GM19043 (cell line): ENCODE data around the gene DNASE2B.

Experiments used
- ATAC-seq: cut with Tn5 transposase; IDR thresholded peaks from one replicate; pipeline ENCODE4 v1.9.1; 2021; ENCODE audit warnings: low read depth; ENCODE audit not compliant: unreplicated experiment

DNASE2B gene, protein sequence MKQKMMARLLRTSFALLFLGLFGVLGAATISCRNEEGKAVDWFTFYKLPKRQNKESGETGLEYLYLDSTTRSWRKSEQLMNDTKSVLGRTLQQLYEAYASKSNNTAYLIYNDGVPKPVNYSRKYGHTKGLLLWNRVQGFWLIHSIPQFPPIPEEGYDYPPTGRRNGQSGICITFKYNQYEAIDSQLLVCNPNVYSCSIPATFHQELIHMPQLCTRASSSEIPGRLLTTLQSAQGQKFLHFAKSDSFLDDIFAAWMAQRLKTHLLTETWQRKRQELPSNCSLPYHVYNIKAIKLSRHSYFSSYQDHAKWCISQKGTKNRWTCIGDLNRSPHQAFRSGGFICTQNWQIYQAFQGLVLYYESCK

DNA sequence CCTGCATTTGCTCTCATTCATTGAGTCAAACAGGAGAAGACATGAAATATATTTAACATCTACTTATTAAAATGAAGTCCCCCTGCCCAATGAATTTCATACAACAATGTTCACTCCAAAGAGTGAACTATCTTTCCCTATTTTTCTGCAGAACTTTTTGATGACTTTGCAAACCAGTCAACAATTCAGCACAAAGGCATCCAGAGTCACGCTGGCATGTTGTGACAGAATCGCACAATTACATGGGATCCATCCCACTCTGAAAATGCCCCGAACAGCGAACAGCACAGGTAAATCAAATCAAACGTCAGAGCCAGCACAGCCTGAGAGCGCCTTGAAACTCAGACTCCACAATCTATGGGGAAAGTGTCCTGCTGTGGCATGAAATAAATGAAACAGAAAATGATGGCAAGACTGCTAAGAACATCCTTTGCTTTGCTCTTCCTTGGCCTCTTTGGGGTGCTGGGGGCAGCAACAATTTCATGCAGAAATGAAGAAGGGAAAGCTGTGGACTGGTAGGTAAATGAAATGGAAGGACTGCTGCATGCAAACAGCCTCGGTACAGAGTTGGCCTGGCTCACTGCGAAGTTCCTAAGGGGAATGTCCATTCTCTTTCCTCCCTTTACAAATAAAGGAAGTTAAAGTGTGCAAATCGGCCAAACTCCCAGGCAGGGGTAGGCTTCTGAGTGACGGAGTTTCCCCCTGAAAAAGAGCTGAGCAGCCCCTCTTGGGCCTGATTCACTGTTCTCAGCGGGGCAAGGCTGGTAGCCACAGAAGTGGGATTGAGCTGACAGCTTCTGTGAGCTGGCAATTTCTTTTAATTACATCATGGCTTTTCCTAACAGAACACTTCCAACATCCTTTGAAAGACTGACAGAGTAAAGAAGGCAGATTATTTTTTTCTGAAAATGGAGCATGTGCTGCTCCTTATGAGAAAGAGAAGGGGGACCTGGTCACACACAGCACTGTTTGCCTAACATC lies at the start of gene DNASE2B:
TSS of gene DNASE2B (plus strand) at position 310 of the 981 bp plus-strand sequence. CDS start at position 391, 81 bp downstream.
- no peak for ATAC-seq

DNA sequence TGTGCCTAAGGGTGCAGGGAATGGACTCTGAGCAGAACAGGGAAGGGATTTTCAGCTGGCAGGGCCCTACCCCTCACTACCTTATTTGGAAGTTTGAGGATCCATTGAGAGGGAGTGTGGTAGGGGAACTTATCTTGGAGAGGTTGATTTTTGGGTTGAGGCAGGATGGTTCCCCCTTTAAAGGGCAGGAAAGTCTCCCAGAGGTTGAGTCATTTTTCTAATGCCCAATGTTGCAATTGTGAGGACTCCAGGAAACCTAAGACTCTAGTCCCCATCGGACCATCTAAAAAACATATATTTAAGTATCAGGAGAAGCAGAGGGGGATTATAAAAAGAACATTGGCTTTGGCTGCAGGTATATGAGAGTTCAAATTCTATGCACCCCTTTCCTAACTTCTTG lies 49.5 kb upstream of the DNASE2B start:
- no peak for ATAC-seq

DNA sequence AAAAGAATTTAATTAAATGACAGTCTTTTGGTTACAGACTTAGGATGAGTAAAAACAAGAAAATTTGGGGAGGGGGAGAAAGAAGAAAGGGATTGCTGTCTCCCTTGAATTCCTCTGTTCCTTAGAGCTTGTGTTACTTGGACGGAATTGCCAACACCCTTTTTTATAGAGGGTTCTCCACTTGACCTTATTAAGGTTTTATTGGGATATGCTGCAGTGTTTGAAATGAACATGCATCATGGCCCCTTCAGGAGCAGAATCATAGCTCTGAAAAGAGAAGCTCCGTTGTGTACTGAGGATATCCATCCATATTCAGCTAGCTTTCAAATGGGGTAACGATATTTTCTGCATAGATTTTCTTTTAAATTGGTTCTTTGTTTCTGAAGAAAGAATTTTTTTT lies 48.2 kb upstream of the DNASE2B start:
- no peak for ATAC-seq

DNA sequence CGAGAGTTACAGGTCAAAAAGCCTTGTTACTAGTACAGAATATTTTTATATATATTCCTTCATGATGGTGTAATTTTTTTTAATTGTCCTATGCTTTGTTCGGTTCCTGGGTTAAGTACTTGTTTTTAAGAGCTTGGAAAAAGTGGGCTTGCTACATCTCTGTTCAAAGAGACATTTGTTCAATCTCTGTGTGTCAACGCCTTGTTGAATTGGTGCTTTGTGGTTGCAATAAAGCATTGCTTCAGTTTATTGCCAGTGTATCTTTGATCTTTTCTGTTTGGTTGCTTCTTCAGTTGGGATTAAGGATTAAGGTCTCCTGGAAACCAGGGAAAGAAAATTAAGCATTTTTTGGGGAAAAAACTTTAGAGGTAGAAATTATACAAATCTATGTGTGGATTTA lies 47.7 kb upstream of the DNASE2B start:
- ATAC-seq = no peak

DNA sequence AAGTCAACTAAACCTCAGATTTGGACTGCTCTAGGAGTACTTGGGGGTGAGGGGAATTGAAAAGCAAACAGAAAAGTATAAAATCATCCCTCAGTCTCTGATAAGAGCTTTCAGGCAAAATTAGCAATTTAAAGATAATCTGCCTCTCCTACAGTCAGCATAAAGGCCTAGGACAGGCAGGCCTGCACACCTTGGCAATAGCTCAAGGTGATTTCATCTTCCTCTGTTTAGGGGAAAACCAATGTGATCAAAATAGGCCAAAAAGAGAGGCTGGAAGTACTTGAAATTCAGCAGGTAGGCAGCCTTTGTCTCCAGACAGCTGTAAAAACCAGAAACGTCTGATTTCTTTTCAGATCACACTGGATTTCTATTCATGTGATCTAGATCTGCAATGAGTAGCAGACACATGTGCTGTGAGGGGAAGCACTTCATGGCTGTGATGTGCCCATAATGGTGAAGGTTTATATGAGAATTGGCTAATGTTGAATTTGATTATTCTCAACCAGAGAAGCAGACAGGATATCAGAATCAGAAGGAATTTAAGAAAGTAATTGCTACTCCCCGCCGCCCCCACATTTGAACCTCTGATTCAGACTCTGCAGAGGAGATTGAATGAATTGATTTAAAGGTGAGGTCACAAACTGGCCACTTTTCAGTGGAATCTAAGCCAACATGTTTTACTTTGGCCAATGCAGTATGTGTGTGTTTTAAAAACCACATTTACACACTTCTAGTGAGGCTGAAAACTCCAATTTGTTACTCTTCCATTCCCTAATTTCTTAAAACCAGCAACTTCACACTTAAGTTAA lies 45.8 kb upstream of the DNASE2B start:
- no peak for ATAC-seq

DNA sequence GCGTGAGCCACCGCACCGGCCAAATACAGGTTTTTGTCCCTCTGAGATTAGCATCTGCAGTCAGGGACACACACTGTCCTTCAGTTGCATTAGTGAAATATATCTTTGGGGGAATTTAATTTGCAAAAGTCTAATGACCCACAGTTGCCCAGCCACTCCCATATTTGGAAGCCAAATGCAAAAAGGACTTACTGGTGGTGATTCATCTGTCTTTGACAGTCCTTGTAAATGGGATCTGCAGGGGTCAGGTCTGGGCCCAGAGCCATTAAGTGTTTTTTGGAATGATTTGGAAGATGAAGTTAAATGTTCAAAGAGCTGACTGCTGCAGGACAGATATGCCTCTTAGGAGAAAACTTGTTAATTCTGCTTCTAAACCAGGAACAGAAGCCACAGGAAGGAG lies 44.6 kb upstream of the DNASE2B start:
- ATAC-seq = no peak

DNA sequence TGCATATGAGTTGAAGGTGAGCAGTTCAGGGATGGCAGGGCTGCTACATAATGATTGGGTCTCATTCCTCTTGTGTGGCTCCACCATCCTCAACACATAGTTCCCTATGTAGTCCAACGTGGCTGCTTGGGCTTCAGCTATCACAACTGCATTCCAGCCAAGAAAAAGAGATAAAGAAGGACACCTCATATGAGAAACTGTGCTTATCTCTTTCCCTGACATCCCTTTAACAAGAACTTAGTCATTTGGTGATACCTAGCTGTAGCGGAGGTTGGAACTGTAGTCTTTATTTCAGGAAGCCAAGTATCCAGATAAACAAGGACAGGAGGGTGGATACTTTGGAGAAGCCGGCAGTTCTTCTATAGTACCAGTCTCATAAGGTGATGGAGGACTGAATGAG lies 42.7 kb upstream of the DNASE2B start:
- ATAC-seq = no peak

DNA sequence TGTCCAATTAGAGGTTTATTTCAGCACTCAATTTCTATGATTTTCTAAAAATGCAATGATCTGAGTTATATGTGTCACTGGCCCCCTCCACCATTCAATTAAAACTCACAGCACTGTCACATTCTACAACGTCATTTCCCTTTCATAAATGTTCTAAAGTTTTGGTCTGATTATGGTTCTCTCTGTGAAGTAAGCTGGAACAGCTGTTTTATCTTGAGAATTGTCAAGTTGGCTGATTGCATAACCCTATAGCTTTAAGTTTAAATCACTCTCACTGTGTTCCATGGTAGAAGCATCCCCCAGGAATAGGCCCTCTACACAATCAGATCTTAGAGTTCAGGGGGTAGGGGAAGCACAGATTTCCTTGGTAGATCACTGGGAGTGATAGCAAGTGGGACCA lies 41.4 kb upstream of the DNASE2B start:
- ATAC-seq = no peak

DNA sequence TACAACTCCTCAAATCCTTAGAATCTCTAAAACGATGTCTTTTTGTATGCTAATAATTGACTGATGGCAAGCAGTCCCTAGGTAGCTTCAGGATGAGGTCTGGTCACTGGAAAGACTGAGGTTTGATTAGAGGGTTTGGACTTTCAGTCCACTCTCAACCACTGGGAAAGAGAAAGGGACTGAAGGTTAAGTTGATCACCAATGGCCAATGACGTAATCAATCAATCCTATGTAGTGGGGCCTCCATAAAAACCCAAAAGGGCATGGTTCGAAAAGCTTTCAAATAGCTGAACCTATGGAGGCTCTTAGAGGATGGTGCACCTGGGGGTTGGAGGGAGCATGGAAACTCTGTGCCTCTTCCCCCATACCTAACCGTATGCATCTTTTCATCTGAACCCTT lies 39.6 kb upstream of the DNASE2B start:
- ATAC-seq = no peak

DNA sequence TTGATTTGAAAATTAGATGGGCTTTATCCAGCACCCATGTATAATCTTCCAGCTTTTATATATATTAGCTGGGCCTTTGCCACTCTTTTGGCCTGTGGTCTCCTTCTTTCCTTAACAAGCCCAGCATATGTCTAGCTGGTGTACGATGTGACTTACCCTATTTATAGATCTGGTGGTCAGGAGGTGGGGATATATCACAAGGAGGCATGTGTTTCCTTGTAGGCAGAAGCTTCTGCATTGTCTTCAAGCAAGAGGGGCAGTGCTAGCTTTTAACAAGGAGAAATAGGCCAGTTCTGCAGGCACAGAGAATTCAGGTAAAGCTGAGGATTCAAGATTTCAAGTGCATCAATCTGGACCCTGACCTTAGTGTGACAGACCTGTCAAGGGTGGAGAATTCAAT lies 38.0 kb upstream of the DNASE2B start:
- ATAC-seq = no peak

DNA sequence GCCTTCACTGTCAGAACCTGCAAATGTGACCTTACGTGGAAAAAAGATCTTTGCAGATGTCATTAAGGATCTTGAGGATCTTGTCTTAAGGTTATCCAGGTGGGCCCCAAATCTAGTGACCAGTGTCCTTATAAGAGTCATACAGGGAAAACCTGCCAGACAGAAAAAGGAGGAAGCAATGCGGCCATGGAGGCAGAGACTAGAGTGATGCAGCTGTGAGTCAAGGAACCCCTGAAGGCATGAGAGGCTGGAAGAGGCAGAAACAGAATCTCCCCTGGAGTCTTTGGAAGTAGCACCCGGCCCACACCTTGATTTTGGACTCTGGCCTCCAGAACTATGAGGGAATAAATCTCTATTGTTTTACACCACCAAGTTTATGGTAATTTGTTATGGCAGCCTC lies 36.5 kb upstream of the DNASE2B start:
- no peak for ATAC-seq

DNA sequence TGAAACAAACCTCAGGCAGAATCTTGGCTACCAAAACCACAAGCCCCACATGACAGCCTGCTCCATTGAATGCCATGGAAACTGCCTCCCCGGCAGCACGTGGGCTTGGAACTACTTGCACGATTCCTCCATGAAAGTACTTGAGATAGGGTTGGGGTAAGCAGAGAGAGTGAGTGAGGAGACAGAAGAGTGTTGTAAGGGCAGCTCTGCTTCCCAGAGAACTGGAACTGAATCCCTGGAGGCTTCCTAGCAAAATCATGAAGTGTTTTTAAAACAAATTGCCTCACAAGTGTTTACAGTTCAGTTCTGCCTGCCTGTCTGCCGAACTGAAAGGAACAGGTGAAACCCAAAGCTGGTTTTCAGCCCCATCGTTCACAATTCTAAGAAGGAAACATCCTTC lies 35.3 kb upstream of the DNASE2B start:
- ATAC-seq = no peak

DNA sequence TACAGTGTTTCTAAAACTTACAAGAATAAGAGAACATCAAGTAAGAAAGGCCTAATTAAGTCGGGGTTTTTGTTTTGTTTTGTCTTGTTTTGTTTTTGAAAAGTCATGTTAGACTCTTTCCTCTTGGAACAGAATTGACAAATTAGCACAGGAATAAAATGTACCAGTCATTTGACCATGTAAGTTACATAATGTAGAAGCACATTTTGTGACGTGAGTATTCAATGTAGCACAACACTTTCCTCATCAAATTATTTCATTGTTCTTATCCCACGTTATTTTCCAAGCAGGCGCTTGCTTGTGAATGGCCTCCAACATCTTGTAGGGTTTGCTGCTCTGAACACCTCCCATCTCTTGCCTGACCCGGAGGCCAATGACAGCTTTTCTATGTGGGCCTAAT lies 34.7 kb upstream of the DNASE2B start:
- ATAC-seq = no peak

DNA sequence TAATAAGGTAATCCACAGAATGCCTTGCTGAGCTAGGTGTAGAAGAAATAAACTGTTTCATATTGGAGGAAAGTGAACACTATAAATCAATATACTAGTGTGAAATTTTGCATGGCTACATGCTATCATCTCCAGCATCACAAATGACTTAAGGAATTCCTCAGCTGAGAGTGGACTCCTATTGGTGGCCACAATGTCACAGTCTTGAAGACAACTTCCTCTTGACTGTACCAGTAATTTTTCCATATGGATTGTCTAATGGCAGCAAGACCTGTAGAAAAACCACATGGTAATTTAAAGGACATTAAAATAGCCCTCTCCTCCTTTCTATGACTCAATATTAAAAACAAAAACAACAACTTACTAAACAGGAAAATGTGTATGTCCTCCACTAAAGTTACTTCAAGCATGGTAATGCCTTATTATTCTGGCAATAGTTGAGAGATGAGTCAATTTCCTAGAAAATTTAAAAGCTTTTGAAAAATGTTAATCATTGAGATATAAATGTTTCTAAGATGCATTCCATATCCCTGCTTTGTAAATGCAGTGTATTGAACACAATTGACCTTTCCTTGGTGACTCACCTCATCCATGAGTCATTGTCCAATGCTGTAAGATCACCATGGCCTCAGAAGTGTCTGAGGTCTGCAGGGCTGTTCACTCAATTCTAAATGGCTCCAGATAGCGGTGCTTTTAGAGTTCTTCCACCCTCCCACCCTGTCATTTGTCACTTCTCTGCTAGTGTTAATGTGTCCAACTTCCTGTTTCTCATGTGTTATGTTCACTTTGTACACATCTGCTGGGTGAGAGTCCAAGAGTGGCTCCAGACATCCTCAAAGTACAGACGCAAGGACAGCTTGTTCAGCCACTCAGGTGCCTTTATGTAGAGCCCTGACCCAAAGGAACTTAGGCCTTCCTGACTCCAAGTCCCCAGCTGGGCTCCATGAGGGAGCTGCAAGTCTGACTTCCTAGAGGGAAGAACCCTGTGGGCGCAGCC lies 32.8 kb upstream of the DNASE2B start:
- ATAC-seq = no peak

DNA sequence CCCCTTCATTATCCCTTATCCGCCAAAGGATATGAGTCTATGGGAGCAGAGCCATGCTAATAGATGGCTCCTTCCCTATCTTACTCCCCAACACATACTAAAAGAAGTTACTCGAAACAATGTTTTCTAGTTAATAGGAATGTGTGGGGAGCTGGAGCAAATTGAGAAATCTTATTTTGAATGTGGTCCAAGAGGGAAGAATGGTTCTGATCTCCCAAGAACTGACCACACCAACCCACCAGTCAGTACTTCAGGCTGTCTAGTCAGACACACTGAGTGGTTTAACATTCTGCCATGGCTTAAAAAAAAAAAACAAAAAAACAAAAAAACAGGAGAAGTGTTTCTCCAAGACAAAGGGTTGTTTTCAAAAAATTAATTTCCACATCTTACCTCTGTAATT lies 31.5 kb upstream of the DNASE2B start:
- ATAC-seq = no peak

DNA sequence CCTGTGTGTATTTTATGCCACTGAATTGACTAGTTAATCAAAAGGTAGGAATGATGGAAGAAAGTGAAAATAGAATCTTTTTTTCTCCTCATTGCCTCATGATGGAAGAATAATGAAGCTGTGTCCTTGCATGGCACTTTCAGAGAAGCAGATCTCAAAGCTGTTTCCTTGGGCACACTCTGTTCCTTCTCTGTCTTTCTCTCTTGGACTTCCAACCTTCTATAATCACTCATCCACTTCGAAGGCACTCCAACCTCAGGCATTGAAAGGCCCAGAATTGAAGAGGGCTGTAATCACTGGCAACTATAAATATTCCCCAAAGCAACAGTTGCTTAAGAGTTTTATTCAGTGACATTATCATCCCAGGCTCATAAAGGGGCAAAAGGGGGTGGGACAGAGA lies 31.1 kb upstream of the DNASE2B start:
- ATAC-seq = no peak

DNA sequence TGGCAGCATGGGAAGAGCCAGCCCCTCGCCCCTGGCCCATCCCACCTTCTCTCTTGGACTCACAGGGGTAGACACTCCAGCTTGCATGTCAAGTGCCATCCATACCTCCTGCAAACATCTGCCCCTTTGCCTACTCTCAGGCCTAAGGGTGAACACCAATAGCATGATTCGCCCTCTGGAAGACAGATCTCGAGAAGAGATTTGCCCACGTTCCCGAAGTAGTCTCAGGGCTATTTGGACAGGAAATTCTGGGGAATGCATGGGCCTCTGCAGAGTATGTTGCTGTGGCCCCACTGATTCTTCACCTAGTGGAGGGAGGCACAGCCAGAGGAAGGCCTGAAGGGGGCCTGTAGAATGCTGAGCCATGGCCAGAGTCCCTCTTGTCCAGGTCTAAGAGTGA lies 29.8 kb upstream of the DNASE2B start:
- ATAC-seq = no peak

DNA sequence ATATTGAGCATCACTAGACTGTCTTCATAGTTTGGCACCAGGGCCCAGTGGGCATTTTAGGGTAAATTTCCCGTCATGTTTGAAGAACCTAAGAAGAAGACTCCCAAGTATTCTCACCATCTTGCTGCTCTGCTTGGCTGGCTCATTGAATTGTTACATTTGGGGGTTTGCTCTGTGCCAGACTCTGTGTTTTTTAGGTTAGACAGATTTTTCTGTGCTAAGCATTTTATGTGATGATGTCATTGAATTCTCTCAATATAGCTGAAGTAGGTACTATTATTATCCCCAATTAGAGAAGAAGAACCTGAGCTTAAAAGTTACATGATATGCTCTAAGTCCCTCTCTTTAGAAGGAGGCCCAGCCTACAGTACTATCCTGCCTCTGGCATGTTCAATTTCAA lies 28.0 kb upstream of the DNASE2B start:
- no peak for ATAC-seq

DNA sequence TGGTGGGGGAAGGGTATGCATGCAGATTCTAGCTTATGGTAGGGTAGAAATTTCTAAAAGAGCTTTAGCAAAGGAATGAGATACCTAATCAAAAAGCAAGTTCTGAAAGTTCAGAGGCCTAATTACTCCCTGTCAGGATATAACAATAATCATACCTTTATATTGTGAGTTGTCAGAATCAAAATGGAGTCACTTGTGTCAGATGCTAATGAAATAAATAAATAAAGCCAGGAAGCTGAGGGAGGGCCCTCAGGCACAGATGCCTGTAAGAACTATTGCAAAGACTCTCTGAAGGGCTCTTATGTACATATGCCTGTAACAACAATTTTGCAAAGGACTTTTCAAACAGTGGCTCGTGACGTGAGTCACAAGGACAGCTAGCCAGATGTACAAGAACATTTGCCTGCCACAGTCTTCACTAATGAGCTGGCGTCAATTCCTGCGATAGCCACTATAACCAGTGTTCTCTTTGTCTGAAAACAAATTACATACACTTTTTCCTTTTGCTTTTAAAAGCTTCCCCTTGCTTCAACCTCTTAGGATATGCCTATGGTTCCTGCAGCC lies 27.4 kb upstream of the DNASE2B start:
- ATAC-seq = no peak
